GM12872 (cell line): Measurements from ENCODE around the gene DGKH.

ENCODE experiments used
- TF ChIP-seq, protein P1 (sequence below): IDR thresholded peaks from 3 replicates; pipeline ENCODE4 v1.5.1; 2011; ENCODE audit warnings: low read depth, mild to moderate bottlenecking, low read length, moderate library complexity; ENCODE audit not compliant: insufficient read depth

The DGKH gene

DNA sequence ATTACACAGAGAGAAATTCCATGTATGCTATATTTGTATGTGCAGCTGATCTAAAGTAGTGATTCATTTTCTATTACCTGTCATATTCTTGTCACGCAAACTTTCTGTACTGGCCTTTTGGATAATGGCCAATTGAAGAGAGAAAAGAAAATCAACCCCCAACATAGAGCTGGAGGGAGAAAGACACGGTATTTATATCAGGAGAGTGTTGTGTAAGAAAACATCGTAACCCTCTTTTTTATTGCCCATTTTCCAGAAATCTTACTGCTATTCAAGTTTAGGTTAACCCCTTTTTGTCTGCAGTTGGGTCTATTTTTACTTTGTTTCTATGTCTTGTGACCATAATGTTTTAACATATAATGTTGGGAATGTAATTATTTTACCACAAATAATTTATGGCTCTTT, 27.9 kb downstream of the DGKH start:
- TF ChIP-seq, protein P1, sequence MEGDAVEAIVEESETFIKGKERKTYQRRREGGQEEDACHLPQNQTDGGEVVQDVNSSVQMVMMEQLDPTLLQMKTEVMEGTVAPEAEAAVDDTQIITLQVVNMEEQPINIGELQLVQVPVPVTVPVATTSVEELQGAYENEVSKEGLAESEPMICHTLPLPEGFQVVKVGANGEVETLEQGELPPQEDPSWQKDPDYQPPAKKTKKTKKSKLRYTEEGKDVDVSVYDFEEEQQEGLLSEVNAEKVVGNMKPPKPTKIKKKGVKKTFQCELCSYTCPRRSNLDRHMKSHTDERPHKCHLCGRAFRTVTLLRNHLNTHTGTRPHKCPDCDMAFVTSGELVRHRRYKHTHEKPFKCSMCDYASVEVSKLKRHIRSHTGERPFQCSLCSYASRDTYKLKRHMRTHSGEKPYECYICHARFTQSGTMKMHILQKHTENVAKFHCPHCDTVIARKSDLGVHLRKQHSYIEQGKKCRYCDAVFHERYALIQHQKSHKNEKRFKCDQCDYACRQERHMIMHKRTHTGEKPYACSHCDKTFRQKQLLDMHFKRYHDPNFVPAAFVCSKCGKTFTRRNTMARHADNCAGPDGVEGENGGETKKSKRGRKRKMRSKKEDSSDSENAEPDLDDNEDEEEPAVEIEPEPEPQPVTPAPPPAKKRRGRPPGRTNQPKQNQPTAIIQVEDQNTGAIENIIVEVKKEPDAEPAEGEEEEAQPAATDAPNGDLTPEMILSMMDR = no peak

DNA sequence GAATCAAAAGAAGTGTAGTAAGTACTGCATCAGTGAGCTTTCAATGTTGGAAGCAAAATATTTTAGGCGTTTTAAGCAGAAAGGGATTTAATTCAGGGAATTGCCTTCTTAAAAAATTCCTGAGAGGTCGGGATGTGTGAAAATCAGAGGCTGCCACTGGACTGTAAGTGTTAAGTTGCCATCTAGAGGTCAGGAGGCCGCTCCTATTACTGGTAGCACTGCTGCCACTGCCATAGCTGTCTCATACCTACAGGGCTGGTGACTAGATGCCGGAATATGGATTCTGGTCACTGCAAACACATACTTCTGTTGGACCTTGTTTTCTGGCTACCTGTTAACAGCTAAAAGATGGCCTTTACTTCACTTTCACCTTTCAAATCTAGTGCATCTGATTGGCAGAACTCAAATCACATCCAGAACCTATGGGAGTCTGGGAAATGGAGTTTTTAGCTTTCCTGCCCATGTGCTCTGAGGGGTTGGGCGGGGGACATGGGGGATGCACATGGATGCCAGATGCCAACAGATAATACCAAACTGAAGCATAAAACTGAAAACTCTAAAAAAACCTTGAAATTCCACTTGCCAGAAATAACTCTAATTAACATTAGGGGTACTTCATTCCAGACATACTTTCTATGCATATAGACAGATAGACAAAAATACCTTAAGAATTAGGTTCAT, 29.8 kb downstream of the DGKH start:
- TF ChIP-seq, protein P1 = no peak

DNA sequence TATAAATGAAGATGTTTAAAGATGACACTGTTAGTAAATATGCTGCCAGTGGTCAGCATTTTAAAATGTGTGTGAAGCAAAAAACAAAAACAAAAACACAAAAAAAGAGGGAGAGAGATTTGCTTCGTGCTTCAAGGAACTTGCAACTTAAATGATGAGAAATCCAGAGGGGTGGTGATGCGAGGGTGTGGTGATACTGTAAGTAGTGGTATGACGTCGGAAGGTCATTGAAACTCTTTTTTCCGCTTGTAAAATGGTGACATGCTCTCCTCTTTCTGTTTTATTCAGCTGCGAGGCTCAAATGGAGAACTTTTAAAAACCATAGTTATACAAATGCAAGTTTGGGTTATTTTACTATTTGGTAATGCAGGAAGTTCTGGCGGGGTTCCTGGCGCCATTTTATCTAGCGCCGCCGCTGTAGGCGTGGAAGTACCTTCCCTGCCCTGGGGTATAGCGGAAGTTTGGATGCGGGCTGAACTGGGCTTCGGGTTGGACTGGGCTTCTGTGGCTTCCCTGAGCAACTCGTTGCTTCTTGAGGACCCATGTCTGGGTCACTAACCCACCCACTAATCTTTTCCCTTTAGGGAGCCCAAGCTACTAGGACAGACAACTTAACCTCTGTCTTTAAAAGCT, 34.8 kb downstream of the DGKH start:
- TF ChIP-seq, protein P1 = no peak

DNA sequence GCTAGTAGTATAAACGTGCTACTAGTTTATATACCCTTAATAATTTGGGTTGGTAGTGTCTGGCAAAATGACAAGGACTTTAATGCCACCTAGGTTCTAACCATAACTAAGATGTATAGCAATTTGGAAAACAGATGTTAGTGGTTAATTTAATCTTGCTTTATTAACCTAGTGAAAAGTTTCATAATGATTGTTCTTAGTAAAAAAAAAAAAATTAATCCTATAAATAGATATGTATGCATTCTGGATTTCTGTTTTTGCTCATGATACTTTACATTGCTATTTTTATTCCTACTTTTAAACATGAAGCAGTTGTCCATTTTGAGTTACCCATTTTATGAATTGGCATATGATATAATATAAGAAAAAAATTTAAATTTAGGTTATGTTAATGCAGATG, 36.3 kb downstream of the DGKH start:
- TF ChIP-seq, protein P1 = no peak

DNA sequence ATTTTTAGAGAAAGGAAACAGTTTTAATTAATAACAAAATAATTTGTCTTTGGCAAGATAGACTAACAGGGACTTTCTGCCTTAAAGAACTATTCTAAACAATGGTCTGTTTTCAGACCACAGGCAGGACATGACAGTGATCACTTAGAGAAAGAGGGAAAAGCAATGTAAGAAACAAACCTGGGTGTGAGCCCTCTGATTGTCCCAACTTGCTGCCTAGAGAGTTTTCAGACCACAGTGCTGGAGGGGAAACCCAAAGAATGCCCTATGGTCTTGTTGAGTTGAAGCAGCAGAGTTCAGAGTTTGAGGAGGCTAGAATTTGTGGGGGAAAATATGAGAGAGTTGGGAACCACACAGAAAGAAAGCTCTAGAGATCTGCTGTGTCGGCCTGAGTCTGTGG, 38.1 kb downstream of the DGKH start:
- TF ChIP-seq, protein P1 = no peak

DNA sequence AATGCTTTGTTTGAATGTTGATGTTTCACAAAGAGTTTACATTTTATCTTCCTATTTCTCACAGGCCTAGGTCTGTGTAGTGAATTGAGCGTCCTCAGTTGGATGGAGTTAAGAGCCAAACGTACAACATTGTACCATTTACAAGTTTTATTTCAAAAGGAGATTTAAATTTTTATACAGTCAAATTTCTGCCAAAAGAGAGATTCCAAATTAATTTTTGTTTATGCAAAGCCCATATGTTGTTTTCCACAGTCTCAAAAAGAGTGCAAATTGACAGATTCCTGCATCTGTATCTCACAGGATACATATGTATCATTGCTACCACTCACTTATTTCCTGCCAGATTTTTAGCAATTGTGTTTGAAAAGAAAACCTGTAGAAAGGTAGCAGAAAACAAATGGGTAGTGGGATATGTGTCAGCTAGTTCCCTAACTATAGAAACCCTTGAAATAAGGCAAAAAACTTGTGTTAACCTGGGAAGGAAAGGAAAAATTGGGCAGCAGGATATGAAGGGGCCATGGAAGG, 46.1 kb downstream of the DGKH start:
- TF ChIP-seq, protein P1 = no peak

DNA sequence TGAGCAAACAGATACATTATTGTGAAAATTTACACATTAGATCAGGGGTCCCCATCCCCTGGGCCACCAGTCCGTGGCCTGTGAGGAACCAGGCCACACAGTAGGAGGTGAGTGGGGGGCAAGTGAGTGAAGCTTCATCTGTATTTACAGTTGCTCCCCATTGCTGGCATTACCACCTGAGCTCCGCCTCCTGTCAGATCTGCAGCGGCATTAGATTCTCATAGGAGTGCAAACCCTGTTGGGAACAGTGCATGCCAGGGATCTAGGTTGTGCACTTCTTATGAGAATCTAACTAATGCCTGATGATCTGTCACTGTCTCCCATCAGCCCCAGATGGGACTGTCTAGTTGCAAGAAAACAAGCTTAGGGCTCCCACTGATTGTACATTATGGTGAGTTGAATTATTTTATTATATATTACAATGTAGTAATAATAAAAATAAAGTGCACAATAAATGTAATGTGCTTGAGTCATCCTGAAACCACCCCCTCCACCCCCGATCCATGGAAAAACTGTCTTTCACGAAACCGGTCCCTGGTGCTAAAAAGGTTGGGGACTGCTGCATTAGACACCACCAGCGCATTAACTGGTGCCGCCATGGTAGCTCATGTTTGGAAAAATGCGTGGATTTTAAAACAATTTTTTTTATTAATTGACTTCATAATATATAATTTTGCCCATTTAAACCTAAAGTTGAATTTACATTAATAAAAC, 51.7 kb downstream of the DGKH start:
- TF ChIP-seq, protein P1 = no peak
